Esophagus muscularis mucosa (tissue), 4 donors: Measurements from ENCODE around the gene DELE1.

ENCODE experiments used
- CTCF ChIP-seq, 3 experiments: fragments of 200-600 bp in 2 of 3; fragments of 450-650 bp in 1 of 3; sonication (generic) in 2 of 3; IDR thresholded peaks; one replicate each; pipeline ENCODE4 v1.5.1; 2017 to 2019; ENCODE audit warnings: antibody characterized with exemption in 3 of 3, mild to moderate bottlenecking in 2 of 3, moderate library complexity in 1 of 3
- EP300 ChIP-seq: sonication (generic); formaldehyde crosslinking; IDR thresholded peaks from one replicate; pipeline ENCODE4 v1.6.1; 2017; ENCODE audit warnings: antibody characterized with exemption
- POLR2A ChIP-seq: fragments of 450-650 bp; IDR thresholded peaks from one replicate; pipeline ENCODE4 v1.6.1; 2017; ENCODE audit warnings: antibody characterized with exemption, moderate library complexity, mild to moderate bottlenecking, low read depth
- POLR2AphosphoS5 ChIP-seq, 2 donors: sonication (generic); formaldehyde crosslinking; IDR thresholded peaks; one replicate each; pipeline ENCODE4 v1.6.1; 2017; ENCODE audit warnings: antibody characterized with exemption in 2 of 2

- TF ChIP-seq CTCF (IDR thresholded peaks at IDR 0.05) (no peak), POLR2A (no peak), POLR2AphosphoS5 (IDR thresholded peaks at IDR 0.05) (no peak), EP300 (no peak)
Observed at GRCh38 chr5:141973871-141974595, 50.4 kb downstream of the DELE1 start.
